ENCODE measurements around the gene NUP93.
A peak's percentile ranks its signal among the peaks of the same experiment; 100 is the strongest.

The NUP93 gene

GRCh38 chr16:56728980-56729734, 772 bp upstream of the NUP93 start:
- H3K9me3 Mint-ChIP-seq: no peaks in the 10 kb centered on the region
- no peaks in the 10 kb centered on the region for H3K36me3 Mint-ChIP-seq (ENCODE audit: low read depth)
- peaks cover 11% of the 10 kb centered on the region for H3K4me1 Mint-ChIP-seq
- no peak overlapping the region for H3K4me3 Mint-ChIP-seq
- H3K27ac Mint-ChIP-seq: peak overlapping the region; percentile 90 to 95 (median 93)
- H3K27me3 Mint-ChIP-seq (ENCODE audit: low read depth): no peaks in the 10 kb centered on the region
- TF ChIP-seq CTCF (IDR thresholded peaks at IDR 0.05; ENCODE audit: unreplicated experiment in 3 of 3): no peak

- peaks cover 11% of the 10 kb centered on the region for H3K4me1 Mint-ChIP-seq
- H3K27ac Mint-ChIP-seq: no peak overlapping the region
- H3K4me3 Mint-ChIP-seq: no peak overlapping the region
- no peaks in the 10 kb centered on the region for H3K27me3 Mint-ChIP-seq (ENCODE audit: low read depth)
- H3K9me3 Mint-ChIP-seq: no peaks in the 10 kb centered on the region
- no peak for TF ChIP-seq CTCF (IDR thresholded peaks at IDR 0.05; ENCODE audit: unreplicated experiment in 3 of 3)
- H3K36me3 Mint-ChIP-seq (ENCODE audit: low read depth): peaks cover 6% of the 10 kb centered on the region
These were observed 2.4 kb downstream of the NUP93 start for GRCh38 chr16:56732366-56732765.

- peaks cover 11% of the 10 kb centered on the region for H3K36me3 Mint-ChIP-seq (ENCODE audit: low read depth)
- TF ChIP-seq CTCF (IDR thresholded peaks at IDR 0.05; ENCODE audit: unreplicated experiment in 3 of 3): no peak
- no peaks in the 10 kb centered on the region for H3K9me3 Mint-ChIP-seq
- H3K27me3 Mint-ChIP-seq (ENCODE audit: low read depth): no peaks in the 10 kb centered on the region
- H3K4me1 Mint-ChIP-seq: peaks cover 11% of the 10 kb centered on the region
- no peak overlapping the region for H3K27ac Mint-ChIP-seq
- no peak overlapping the region for H3K4me3 Mint-ChIP-seq
These were observed 2.9 kb downstream of the NUP93 start for GRCh38 chr16:56732832-56733231.

- Mint-ChIP-seq H3K36me3 (ENCODE audit: low read depth) (peaks cover 21% of the 10 kb centered on the region), H3K4me1 (peaks cover 4% of the 10 kb centered on the region), H3K4me3 (no peak overlapping the region), H3K9me3 (no peaks in the 10 kb centered on the region), H3K27ac (no peak overlapping the region), H3K27me3 (ENCODE audit: low read depth) (no peaks in the 10 kb centered on the region)
- no peak for TF ChIP-seq CTCF (IDR thresholded peaks at IDR 0.05; ENCODE audit: unreplicated experiment in 3 of 3)
These were observed 4.5 kb downstream of the NUP93 start for GRCh38 chr16:56734429-56734828.

GRCh38 chr16:56736476-56736875, 6.5 kb downstream of the NUP93 start:
- Mint-ChIP-seq H3K27ac (no peak overlapping the region), H3K9me3 (no peaks in the 10 kb centered on the region), H3K27me3 (ENCODE audit: low read depth) (no peaks in the 10 kb centered on the region), H3K4me3 (no peak overlapping the region), H3K36me3 (ENCODE audit: low read depth) (peaks cover 21% of the 10 kb centered on the region), H3K4me1 (no peaks in the 10 kb centered on the region)
- TF ChIP-seq CTCF (IDR thresholded peaks at IDR 0.05; ENCODE audit: unreplicated experiment in 3 of 3): no peak

- no peaks in the 10 kb centered on the region for H3K9me3 Mint-ChIP-seq
- no peaks in the 10 kb centered on the region for H3K27me3 Mint-ChIP-seq (ENCODE audit: low read depth)
- H3K36me3 Mint-ChIP-seq (ENCODE audit: low read depth): peaks cover 23% of the 10 kb centered on the region
- H3K4me3 Mint-ChIP-seq: no peak overlapping the region
- no peaks in the 10 kb centered on the region for H3K4me1 Mint-ChIP-seq
- TF ChIP-seq CTCF (IDR thresholded peaks at IDR 0.05; ENCODE audit: unreplicated experiment in 3 of 3): no peak
- no peak overlapping the region for H3K27ac Mint-ChIP-seq
These were observed 7.6 kb downstream of the NUP93 start for GRCh38 chr16:56737539-56737938.

All from nephron (organoid).